Inflammatory macrophage treated with lipopolysaccharide for 1 hour (primary cell): ENCODE results near the gene GGTLC3.
"Not testable (repeated sequence)": the region's sequence is repeated elsewhere in the genome, so short reads cannot be mapped to it uniquely, and the experiment has no call there.

ENCODE experiments used
- DNase-seq, 2 donors: peaks; one replicate each; pipeline ENCODE4 v3.0.0-alpha.2; 2020 to 2022

The GGTLC3 gene

DNA sequence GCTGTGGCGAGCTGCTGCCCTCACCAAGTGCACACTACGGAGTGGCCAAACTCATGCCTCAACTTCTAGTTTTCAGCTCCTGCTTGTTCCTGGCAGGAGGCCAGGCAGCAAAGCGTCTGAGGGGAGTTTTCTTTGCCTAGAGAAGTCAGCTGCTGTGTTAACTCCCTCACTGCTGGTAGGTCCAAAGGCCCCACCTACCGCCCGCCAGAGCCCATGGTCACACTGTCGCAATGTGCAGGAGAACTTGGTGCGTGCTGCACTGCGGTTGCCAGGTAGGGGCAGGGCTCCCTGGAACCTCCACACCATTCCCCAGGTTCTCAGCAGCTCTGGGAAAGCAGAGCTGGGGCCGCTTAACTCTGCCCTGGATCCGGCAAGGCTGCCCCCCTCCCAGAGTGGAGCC, 5.6 kb downstream of the GGTLC3 start:
- not testable (repeated sequence) for DNase-seq

DNA sequence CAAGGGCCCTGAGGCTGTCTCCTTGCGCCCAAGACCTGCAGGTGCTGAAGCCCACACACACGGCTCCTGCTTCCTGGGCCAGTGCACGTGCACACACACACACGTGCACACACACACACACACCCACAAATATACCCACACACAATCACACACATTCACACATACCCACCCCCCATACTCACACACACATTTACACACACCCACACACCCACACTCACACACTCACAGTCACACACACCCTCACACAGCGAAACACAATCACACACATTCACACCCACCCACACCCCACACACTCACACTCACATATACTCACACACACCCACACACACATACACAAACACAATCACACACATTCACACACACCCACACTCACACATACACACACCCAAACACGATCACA, 6.6 kb downstream of the GGTLC3 start:
- not testable (repeated sequence) for DNase-seq

GRCh38 chr22:18496227-18496626, 21.7 kb downstream of the GGTLC3 start:
- DNase-seq: not testable (repeated sequence)
